ENCODE measurements around the gene ADARB2.

DNA sequence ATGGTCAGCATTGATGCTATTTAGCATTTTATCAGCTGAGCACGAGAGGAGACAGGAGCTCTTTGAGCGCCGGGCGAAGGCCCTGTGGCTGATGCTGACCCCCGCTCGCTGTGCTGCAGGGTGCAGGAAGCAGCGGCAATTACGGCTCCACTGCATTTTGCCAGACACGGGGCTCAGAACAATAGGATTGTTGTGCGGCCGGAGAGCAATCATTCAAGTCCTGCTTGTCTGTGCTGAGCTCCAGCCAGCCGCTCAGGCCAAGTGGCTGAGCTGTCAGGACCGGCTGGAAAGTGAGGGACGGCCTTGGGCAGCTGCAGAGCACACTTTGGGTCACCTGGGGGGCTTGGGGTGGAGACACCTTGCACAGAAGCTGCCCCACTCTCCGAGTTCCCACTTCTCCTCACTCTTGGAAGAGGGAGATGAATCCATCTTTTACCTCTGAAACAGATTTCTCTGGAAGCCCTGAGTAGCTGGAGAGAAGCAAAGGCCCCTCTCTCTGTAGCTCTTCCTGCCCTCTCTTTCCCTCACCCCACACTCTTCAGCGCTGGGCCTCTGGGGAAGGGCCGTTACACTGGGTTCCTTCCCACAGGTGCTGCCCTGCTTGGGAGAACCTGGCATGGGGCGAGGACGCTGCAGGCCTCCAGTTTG, 17.3 kb upstream of the ADARB2 start:
- TF ChIP-seq, protein P1, sequence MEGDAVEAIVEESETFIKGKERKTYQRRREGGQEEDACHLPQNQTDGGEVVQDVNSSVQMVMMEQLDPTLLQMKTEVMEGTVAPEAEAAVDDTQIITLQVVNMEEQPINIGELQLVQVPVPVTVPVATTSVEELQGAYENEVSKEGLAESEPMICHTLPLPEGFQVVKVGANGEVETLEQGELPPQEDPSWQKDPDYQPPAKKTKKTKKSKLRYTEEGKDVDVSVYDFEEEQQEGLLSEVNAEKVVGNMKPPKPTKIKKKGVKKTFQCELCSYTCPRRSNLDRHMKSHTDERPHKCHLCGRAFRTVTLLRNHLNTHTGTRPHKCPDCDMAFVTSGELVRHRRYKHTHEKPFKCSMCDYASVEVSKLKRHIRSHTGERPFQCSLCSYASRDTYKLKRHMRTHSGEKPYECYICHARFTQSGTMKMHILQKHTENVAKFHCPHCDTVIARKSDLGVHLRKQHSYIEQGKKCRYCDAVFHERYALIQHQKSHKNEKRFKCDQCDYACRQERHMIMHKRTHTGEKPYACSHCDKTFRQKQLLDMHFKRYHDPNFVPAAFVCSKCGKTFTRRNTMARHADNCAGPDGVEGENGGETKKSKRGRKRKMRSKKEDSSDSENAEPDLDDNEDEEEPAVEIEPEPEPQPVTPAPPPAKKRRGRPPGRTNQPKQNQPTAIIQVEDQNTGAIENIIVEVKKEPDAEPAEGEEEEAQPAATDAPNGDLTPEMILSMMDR (IDR thresholded peaks at IDR 0.05; ENCODE audit: insufficient read depth, low read length), result no peak
- TF ChIP-seq POLR2AphosphoS5 (IDR thresholded peaks at IDR 0.05; ENCODE audit: low read depth), result no peak
- TF ChIP-seq, protein P2, sequence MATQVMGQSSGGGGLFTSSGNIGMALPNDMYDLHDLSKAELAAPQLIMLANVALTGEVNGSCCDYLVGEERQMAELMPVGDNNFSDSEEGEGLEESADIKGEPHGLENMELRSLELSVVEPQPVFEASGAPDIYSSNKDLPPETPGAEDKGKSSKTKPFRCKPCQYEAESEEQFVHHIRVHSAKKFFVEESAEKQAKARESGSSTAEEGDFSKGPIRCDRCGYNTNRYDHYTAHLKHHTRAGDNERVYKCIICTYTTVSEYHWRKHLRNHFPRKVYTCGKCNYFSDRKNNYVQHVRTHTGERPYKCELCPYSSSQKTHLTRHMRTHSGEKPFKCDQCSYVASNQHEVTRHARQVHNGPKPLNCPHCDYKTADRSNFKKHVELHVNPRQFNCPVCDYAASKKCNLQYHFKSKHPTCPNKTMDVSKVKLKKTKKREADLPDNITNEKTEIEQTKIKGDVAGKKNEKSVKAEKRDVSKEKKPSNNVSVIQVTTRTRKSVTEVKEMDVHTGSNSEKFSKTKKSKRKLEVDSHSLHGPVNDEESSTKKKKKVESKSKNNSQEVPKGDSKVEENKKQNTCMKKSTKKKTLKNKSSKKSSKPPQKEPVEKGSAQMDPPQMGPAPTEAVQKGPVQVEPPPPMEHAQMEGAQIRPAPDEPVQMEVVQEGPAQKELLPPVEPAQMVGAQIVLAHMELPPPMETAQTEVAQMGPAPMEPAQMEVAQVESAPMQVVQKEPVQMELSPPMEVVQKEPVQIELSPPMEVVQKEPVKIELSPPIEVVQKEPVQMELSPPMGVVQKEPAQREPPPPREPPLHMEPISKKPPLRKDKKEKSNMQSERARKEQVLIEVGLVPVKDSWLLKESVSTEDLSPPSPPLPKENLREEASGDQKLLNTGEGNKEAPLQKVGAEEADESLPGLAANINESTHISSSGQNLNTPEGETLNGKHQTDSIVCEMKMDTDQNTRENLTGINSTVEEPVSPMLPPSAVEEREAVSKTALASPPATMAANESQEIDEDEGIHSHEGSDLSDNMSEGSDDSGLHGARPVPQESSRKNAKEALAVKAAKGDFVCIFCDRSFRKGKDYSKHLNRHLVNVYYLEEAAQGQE (IDR thresholded peaks at IDR 0.05; ENCODE audit: insufficient replicate concordance, low read depth), result no peak

All from HL-60 (cell line).